ENCODE measurements around the gene VPS51.
"Not testable (repeated sequence)": the region's sequence is repeated elsewhere in the genome, so short reads cannot be mapped to it uniquely, and the experiment has no call there.

The VPS51 gene

DNA sequence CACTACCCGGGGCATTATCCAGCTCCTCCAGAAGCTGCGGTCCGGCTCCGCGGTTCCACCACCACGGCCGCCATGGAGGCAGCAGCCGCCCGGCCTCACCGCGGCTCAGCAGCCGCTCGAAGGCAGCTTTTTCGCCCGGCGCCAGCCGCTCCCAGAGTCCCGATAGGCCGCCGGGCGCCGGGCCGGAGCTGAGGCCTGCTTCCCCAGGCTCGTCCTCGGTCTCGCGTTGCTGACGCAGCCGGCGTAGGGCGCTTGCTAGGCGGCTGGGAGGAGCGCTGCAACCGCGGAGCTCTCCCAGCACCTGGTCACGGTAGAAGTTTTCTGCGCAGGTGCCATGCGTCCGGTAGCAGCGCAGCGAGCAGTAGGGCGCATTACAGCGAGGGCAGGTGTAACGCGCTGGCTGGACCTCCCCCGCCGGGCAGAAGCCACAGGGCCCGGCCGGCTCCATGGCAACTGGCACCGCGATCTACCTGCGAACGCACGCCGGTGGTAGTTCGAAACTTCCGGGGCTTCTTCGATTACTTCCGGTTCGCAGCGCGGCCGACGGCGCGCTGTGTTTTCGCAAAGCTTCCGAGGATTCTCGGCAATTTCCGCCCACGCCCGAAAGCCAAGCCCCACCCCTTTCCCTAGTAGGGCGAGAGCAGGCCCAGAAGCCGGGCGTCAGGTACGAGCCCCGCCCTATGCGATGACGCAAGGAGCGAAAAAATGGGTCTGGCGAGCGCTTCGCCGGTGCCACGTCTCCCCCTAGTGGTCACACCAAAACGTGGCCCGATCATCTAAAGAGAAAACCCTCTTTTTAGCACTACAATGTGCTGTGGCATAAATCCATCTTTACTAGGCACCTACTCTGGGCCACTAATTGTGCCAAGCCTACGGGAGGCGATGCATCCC lies 21.4 kb downstream of the VPS51 start, which contains the start of gene ZNHIT2:
ZNHIT2 (minus strand) TSS at position 496 of the 891 bp plus-strand sequence; CDS start at position 448, 48 bp downstream.
- H3K27ac ChIP-seq: peak within 1 kb of the TSS; percentile 98
- TF ChIP-seq, protein P1, sequence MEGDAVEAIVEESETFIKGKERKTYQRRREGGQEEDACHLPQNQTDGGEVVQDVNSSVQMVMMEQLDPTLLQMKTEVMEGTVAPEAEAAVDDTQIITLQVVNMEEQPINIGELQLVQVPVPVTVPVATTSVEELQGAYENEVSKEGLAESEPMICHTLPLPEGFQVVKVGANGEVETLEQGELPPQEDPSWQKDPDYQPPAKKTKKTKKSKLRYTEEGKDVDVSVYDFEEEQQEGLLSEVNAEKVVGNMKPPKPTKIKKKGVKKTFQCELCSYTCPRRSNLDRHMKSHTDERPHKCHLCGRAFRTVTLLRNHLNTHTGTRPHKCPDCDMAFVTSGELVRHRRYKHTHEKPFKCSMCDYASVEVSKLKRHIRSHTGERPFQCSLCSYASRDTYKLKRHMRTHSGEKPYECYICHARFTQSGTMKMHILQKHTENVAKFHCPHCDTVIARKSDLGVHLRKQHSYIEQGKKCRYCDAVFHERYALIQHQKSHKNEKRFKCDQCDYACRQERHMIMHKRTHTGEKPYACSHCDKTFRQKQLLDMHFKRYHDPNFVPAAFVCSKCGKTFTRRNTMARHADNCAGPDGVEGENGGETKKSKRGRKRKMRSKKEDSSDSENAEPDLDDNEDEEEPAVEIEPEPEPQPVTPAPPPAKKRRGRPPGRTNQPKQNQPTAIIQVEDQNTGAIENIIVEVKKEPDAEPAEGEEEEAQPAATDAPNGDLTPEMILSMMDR (conservative IDR thresholded peaks at IDR 0.05): peak; percentile 96
- peak; percentile 100 for TF ChIP-seq ZFX (IDR thresholded peaks at IDR 0.05)

DNA sequence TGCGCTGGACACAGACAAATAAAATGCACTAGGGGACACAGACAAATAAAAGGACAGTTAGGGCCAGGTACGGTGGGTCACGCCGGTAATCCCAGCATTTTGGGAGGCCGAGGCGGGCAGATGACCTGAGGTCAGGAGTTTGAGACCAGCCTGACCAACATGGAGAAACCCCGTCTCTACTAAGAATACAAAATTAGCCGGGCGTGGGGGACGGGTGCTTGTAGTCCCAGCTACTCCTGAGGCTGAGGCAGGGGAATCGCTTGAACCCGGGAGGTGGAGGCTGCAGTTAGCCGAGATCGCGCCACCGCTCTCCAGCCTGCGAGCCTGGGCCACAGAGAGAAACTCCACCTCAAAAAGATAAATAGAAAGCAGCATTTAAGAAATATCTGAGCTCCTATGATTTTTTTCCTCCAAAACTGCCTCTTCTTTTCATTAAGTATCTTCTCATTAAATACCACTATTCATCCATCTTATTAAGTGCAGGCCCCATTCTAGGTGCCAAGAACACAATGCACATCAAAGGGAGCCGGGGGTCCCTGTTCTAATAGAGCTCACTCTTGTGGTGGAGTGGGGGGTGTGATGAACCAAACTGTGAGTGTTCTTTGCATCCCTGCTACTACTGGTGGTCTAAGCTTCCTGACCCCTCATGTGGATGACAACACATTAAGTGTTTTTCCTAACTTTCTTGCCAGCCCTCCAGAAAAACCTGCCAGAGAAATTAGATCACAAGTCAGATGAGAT lies 22.3 kb downstream of the VPS51 start:
- H3K27ac ChIP-seq: peak overlapping the region; percentile 0; the same call in 1 of the 2 replicates
- TF ChIP-seq, protein P1 (conservative IDR thresholded peaks at IDR 0.05): no peak; the same call in 1 of the 2 replicates
- TF ChIP-seq ZFX (IDR thresholded peaks at IDR 0.05): no peak

- H3K27ac ChIP-seq: not testable (repeated sequence)
Observed at GRCh38 chr11:65118891-65119669, 23.1 kb downstream of the VPS51 start.

DNA sequence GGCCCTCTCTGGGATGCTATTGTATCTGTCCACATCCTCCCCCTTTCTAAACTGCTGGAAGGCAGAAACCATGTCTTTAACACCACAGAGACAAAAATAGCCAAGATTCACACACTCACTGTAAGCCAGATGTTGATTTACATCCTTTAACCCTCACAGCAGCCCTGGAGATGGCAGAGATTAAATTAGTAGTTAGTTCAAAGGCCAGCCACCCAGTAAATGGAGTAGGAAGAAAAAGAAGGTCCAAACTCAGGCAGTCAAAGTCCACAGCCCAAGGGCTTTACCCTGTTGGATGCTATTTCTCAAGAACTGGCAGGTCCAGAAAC lies 23.6 kb downstream of the VPS51 start:
- TF ChIP-seq ZFX (IDR thresholded peaks at IDR 0.05): no peak
- TF ChIP-seq, protein P1 (conservative IDR thresholded peaks at IDR 0.05): no peak
- H3K27ac ChIP-seq: no peak overlapping the region

DNA sequence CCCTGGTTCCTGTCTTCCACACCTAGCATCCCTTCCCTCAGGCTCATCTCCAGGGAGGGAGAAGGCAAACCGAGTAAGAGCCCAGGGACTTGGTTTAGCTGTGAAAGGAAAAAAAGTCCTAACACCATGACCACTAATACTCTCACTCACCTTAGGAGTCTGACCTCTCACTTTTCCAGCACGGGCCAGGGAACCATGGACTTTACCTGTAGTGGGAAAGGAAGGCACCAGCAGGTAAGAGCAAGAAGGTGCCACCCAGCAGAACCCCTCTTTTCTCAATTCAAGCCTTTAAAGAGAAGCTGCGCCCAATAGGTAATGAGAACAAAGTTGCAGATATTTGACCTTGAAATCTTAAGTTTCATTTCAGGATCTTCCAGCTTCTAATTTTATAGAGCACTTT lies 24.8 kb downstream of the VPS51 start:
- TF ChIP-seq, protein P1 (conservative IDR thresholded peaks at IDR 0.05): no peak
- no peak for TF ChIP-seq ZFX (IDR thresholded peaks at IDR 0.05)
- peak overlapping the region; percentile 83 for H3K27ac ChIP-seq

DNA sequence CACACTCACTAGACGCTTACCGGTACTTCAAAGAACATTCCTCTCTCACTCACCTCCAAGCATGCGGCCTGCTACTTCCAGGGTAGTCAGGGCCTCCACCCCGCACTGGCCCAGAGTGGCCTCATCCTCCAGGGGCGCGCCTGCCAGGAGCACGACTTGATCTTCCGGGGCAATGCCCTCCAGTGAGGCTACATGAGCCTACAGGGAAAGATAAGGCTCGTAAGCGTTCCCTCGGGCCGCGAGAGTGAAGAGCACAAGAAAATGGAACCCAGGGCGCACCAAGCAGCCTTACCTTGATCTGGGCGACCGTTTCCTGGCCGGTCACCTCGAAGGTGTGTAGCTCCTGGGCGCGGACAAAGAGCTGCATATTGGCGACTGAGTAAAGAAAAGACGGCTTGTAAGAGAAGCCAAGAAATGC lies 25.4 kb downstream of the VPS51 start:
- peak overlapping the region; percentile 83 for H3K27ac ChIP-seq
- TF ChIP-seq, protein P1 (conservative IDR thresholded peaks at IDR 0.05): no peak
- no peak for TF ChIP-seq ZFX (IDR thresholded peaks at IDR 0.05)

DNA sequence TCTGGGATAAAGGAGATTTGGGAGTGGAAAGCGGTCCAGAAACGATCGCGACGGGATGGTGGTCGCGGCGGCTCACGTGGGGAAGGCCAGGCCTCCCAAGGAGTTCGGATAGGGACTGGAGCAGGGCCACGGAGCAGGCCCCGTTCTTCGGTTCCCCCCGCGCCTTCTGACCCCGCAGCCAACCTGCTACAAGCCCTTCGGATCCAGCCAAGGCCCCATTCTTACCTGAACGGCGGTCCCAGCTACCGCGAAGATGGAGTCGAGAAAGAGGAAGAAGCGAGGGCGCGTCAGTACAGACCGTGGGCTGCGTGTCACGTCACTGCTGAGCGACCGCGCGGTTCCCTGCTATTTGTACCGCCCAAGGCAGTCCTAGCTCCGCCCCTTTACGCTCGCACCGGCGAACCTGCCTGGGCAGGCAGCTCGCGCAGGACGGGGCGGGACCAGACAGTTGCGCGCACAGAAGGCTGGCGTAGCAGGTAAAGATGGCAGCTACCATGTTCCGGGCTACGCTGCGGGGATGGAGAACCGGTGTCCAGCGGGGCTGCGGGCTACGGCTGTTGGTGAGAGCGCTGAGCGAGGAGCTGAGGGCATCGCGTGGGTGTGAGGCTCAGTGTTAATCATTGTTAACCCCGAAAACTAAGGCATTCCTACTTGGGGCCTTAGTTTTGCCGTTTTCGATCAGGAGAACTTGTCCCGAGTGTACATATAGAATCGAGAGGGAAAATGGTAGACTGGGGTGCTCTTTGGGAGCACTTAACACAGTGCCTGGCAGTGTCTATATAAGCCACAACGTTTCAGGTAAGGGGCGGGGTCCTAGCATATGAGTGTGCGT lies 26.1 kb downstream of the VPS51 start, which contains the start of the genes FAU and MRPL49:
FAU (minus strand) TSS at position 270 of the 832 bp plus-strand sequence. CDS start 321 bp downstream, outside the sequence.
MRPL49 (plus strand) TSS at position 457 of the 832 bp plus-strand sequence; CDS start at position 483, 26 bp downstream.
- peak within 1 kb of the TSS; percentile 83 for H3K27ac ChIP-seq

More for the DNA sequence above, 26.1 kb downstream of the VPS51 start, which contains the start of the genes FAU and MRPL49:
- TF ChIP-seq ZFX (IDR thresholded peaks at IDR 0.05): peak; percentile 67; the same call in 1 of the 2 replicates
- TF ChIP-seq, protein P1 (conservative IDR thresholded peaks at IDR 0.05): no peak
